IMR-90 (cell line): Measurements from ENCODE around the gene NEDD4L. TPM values are rescaled to one million over a fixed set of nuclear protein-coding genes. Genes with fewer than 3 reads are reported as not detected.

Experiments used
- ATAC-seq: fragments of 200-7000 bp; cut with Tn5 transposase; 2 replicates; pipeline ENCODE4 v1.9.1; 2020; ENCODE audit warnings: low read depth, mild to moderate bottlenecking, moderate library complexity
- BruUV-seq: library from RNA; stranded (reverse); fragments of 400-500 nt; replicated peaks from 2 replicates; lab custom pipeline; 2021; lab: Mats Ljungman, UMichigan
- CTCF ChIA-PET: fragments of 300-600 bp; formaldehyde crosslinking; extraction: SDS; loops from one replicate; lab custom pipeline; 2021; ENCODE audit warnings: antibody characterized with exemption; lab: Yijun Ruan, JAX
- POLR2A ChIA-PET: fragments of 300-600 bp; sonication (Branson Sonifier 250); formaldehyde crosslinking; loops from one replicate; lab custom pipeline; 2022; ENCODE audit warnings: antibody characterized with exemption; ENCODE audit not compliant: unreplicated experiment; lab: Charles Lee
- DNase-seq: peaks from one replicate; pipeline ENCODE4 v3.0.0; 2013
- H2AFZ ChIP-seq: replicated peaks from 2 replicates; pipeline ENCODE3; 2013; ENCODE audit warnings: low read length, mild to moderate bottlenecking; ENCODE audit not compliant: poor library complexity
- H2AK5ac ChIP-seq: 2 replicates; pipeline ENCODE4 v1.6.1; 2013; ENCODE audit warnings: low read depth, low read length, inconsistent platforms
- H2AK9ac ChIP-seq: replicated peaks from 2 replicates; pipeline ENCODE3; 2013; ENCODE audit warnings: mild to moderate bottlenecking, low read depth, low read length, moderate library complexity; ENCODE audit not compliant: poor library complexity
- H2BK120ac ChIP-seq: 2 replicates; pipeline ENCODE4 v1.6.1; 2013; ENCODE audit warnings: low read depth, low read length, inconsistent platforms
- H2BK15ac ChIP-seq: 3 replicates; pipeline ENCODE4 v1.6.1; 2013; ENCODE audit warnings: low read depth, low read length, inconsistent platforms
- H2BK20ac ChIP-seq: 2 replicates; pipeline ENCODE4 v1.6.1; 2013; ENCODE audit warnings: low read depth, mild to moderate bottlenecking, inconsistent platforms, low read length, moderate library complexity
- H2BK5ac ChIP-seq: 2 replicates; pipeline ENCODE4 v1.6.1; 2013; ENCODE audit warnings: mild to moderate bottlenecking, low read depth, low read length, inconsistent platforms; ENCODE audit not compliant: poor library complexity, severe bottlenecking
- H3K14ac ChIP-seq: replicated peaks from 2 replicates; pipeline ENCODE4 v1.6.1; 2013; ENCODE audit warnings: low read depth, low read length, inconsistent platforms
- H3K18ac ChIP-seq: 2 replicates; pipeline ENCODE4 v1.6.1; 2013; ENCODE audit warnings: low read depth, low read length, control low read depth
- H3K23ac ChIP-seq: 2 replicates; pipeline ENCODE4 v1.6.1; 2013; ENCODE audit warnings: low read depth, low read length, inconsistent platforms
- H3K27ac ChIP-seq: 2 replicates; pipeline ENCODE4 v1.5.1; 2013; ENCODE audit warnings: mild to moderate bottlenecking, control low read depth, low read length; ENCODE audit not compliant: insufficient read depth
- H3K27me3 ChIP-seq: 2 replicates; pipeline ENCODE4 v1.6.1; 2013; ENCODE audit warnings: low read length; ENCODE audit not compliant: control insufficient read depth, insufficient read depth
- H3K36me3 ChIP-seq: 2 replicates; pipeline ENCODE4 v1.6.1; 2013; ENCODE audit warnings: low read length, mixed read lengths; ENCODE audit not compliant: control insufficient read depth, insufficient read depth
- H3K4ac ChIP-seq: 2 replicates; pipeline ENCODE4 v1.6.1; 2013; ENCODE audit warnings: low read depth, low read length, inconsistent platforms
- H3K4me1 ChIP-seq: 2 replicates; pipeline ENCODE4 v1.6.1; 2013; ENCODE audit warnings: low read length, mixed read lengths; ENCODE audit not compliant: control insufficient read depth, insufficient read depth
- H3K4me2 ChIP-seq: 2 replicates; pipeline ENCODE4 v1.6.1; 2013; ENCODE audit warnings: low read depth, mild to moderate bottlenecking, control low read depth, low read length, moderate library complexity
- H3K4me3 ChIP-seq: 2 replicates; pipeline ENCODE4 v1.5.1; 2013; ENCODE audit warnings: low read depth, mild to moderate bottlenecking, control low read depth, low read length, moderate library complexity; ENCODE audit not compliant: insufficient read depth
- H3K56ac ChIP-seq: 2 replicates; pipeline ENCODE4 v1.6.1; 2013; ENCODE audit warnings: low read length, inconsistent platforms; ENCODE audit not compliant: insufficient read depth; ENCODE audit errors: extremely low read depth
- H3K79me1 ChIP-seq, 2 experiments: 2 replicates each; pipeline ENCODE4 v1.6.1; 2013; ENCODE audit warnings: low read length in 2 of 2, inconsistent platforms in 1 of 2, low read depth in 1 of 2
- H3K9ac ChIP-seq: 2 replicates; pipeline ENCODE4 v1.6.1; 2013; ENCODE audit warnings: low read depth, low read length, control low read depth
- H3K9me1 ChIP-seq: 2 replicates; pipeline ENCODE4 v1.6.1; 2013; ENCODE audit warnings: low read length, inconsistent platforms; ENCODE audit not compliant: insufficient read depth
- H3K9me3 ChIP-seq: 2 replicates; pipeline ENCODE4 v1.6.1; 2013; ENCODE audit warnings: low read length; ENCODE audit not compliant: control insufficient read depth, insufficient read depth
- H4K20me1 ChIP-seq: 2 replicates; pipeline ENCODE4 v1.6.1; 2013; ENCODE audit warnings: low read length, inconsistent platforms; ENCODE audit not compliant: insufficient read depth
- H4K5ac ChIP-seq: 2 replicates; pipeline ENCODE4 v1.6.1; 2013; ENCODE audit warnings: mild to moderate bottlenecking, low read depth, low read length, control low read depth
- H4K8ac ChIP-seq, 2 experiments: 2 replicates each; pipeline ENCODE4 v1.6.1; 2013; ENCODE audit warnings: low read depth in 2 of 2, low read length in 2 of 2, control low read depth in 1 of 2, inconsistent platforms in 1 of 2
- H4K91ac ChIP-seq: 2 replicates; pipeline ENCODE4 v1.6.1; 2013; ENCODE audit warnings: low read depth, low read length, inconsistent platforms; ENCODE audit not compliant: insufficient read depth
- CEBPB ChIP-seq: IDR thresholded peaks from 2 replicates; pipeline ENCODE4 v1.6.1; 2012; ENCODE audit warnings: low read depth, low read length, improper control_type of control experiment
- CHD1 ChIP-seq: IDR thresholded peaks from 2 replicates; pipeline ENCODE4 v1.6.1; 2012; ENCODE audit warnings: low read depth, low read length, improper control_type of control experiment
- FOS ChIP-seq: fragments of 150-350 bp; IDR thresholded peaks from 2 replicates; pipeline ENCODE4 v1.6.1; 2016; ENCODE audit warnings: low read depth, low read length
- MAFK ChIP-seq: IDR thresholded peaks from 2 replicates; pipeline ENCODE4 v1.6.1; 2012; ENCODE audit warnings: low read depth, low read length, improper control_type of control experiment
- MAZ ChIP-seq: IDR thresholded peaks from 2 replicates; pipeline ENCODE4 v1.6.1; 2012; ENCODE audit warnings: low read depth, mild to moderate bottlenecking, low read length, improper control_type of control experiment, moderate library complexity, borderline replicate concordance
- MXI1 ChIP-seq: IDR thresholded peaks from 2 replicates; pipeline ENCODE4 v1.6.1; 2012; ENCODE audit warnings: low read depth, mild to moderate bottlenecking, low read length, moderate library complexity, borderline replicate concordance
- NFE2L2 ChIP-seq: fragments of 150-350 bp; IDR thresholded peaks from 2 replicates; pipeline ENCODE4 v1.6.1; 2016; ENCODE audit warnings: low read depth, mild to moderate bottlenecking, low read length
- POLR2A ChIP-seq: IDR thresholded peaks from 2 replicates; pipeline ENCODE4 v1.6.1; 2012; ENCODE audit warnings: mild to moderate bottlenecking, low read depth, low read length
- RAD21 ChIP-seq: IDR thresholded peaks from 2 replicates; pipeline ENCODE4 v1.6.1; 2012; ENCODE audit warnings: low read length, improper control_type of control experiment
- RCOR1 ChIP-seq: IDR thresholded peaks from 2 replicates; pipeline ENCODE4 v1.6.1; 2012; ENCODE audit warnings: mild to moderate bottlenecking, low read length, improper control_type of control experiment; ENCODE audit not compliant: insufficient replicate concordance
- RFX5 ChIP-seq: IDR thresholded peaks from 2 replicates; pipeline ENCODE4 v1.8.0; 2012; ENCODE audit warnings: low read depth, mild to moderate bottlenecking, low read length, moderate library complexity
- WGBS, 2 experiments: methylation state at CpG; one replicate each; pipeline versions ENCODE4 v1.1.5 to v1.1.7; 2013; ENCODE audit warnings: missing lambda C conversion rate in 2 of 2; ENCODE audit not compliant: insufficient read length in 1 of 2; ENCODE audit errors: extremely low coverage in 2 of 2; 5-methylcytosine and 5-hydroxymethylcytosine counted together
- dilution Hi-C: fragments of 300-500 bp; cut with HindIII; formaldehyde crosslinking; loops from one replicate; pipeline ENCODE4 v1.14.3; 2018; ENCODE audit warnings: low sequenced_read_pairs; ENCODE audit not compliant: unreplicated experiment
- in situ Hi-C: fragments of 300-500 bp; cut with MboI; formaldehyde crosslinking; loops from 3 replicates; pipeline ENCODE4 v1.14.3; 2019; ENCODE audit warnings: low sequenced_read_pairs, inconsistent platforms, mixed read lengths
- intact Hi-C: fragments of 100-400 bp; cut with micrococcal nuclease; formaldehyde crosslinking; loops from 2 replicates; pipeline ENCODE4 v1.10.0; 2022
- polyA plus RNA-seq, 3 experiments: library from polyadenylated mRNA; depleted of rRNA; stranded (reverse); fragments of >200 nt; gene quantifications; 2 replicates each; pipeline ENCODE4 v1.2.3, GENCODE V29; 2012; ENCODE audit warnings: low replicate concordance in 1 of 3
- total RNA-seq: library from RNA; depleted of rRNA; stranded (reverse); fragments of >200 nt; gene quantifications from 2 replicates; pipeline ENCODE4 v1.2.3, GENCODE V29; 2012
- TF ChIP-seq, protein P1 (sequence below): fragments of 150-350 bp; IDR thresholded peaks from 2 replicates; pipeline ENCODE4 v1.6.1; 2017; ENCODE audit warnings: mild to moderate bottlenecking, antibody characterized with exemption, low read length, low read depth
- TF ChIP-seq, protein P2 (sequence below): conservative IDR thresholded peaks from 2 replicates; pipeline ENCODE4 v1.5.1; 2012; ENCODE audit warnings: mild to moderate bottlenecking, low read depth, low read length, improper control_type of control experiment

NEDD4L gene
- total and polyA plus RNA-seq, 2 of the 4 experiments (the other 2 are of a cell fraction) = 10.0 to 10.9 TPM

DNA sequence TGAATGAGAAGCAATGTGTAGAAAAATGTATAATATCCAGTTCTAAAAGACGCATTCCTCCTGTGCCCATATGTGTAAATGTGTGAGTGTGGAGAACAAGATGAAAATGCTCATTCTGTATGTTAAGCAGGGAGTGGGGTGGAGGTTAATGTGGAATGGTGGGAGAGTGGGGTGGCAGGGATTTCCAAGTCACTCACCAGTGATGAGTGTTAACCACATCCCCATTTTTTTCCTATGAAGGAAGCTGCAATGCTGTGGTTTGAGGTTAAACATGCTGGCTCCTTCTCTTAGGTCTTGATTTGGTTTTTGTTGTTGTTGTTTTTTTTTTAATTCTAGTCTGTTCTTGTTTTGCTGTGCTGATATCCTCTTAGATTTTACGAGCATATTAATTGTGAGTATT, 169.4 kb downstream of the NEDD4L start (continued):
- no peak for TF ChIP-seq RFX5

DNA sequence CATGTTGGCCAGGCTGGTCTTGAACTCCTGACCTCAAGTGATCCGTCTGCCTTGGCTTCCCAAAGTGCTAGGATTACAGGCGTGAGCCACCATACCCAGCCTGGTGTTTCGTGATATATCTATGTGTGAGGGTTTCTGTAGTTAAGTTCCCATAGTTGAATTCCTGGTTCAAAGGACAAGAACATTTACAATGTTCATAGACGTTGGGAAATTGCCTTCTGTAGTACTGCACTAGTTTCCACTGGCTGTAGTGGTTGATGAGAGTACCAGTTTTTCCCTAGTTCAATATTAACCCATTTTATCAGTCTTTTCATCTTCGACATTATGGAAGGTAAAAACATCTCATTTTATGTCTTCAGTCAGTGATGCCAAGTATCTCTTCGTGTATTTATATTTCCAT, 171.0 kb downstream of the NEDD4L start:
- Histone ChIP-seq H2BK20ac (0 out of 2 replicates have a peak overlapping the region, but pooled peaks have one; percentile 27), H2AK5ac (no peak overlapping the region; the same call in 1 of the 2 replicates), H3K4me1 (peaks cover 17% of the 10 kb centered on the region), H2AK9ac (no peak overlapping the region), H4K8ac (no peak overlapping the region), H3K4me3 (no peak overlapping the region), H3K79me1 (peaks cover 0 to 5% of the 10 kb centered on the region in 2 experiments; a peak in 1 of 4 replicates), H3K4ac (peak overlapping the region; percentile 20; the same call in 1 of the 2 replicates), H3K23ac (no peak overlapping the region), H3K9me1 (peaks cover 4% of the 10 kb centered on the region; the same call in 1 of the 2 replicates), H4K5ac (no peak overlapping the region), H3K27ac (no peak overlapping the region), H2BK15ac (peak overlapping the region; percentile 23; the same call in 1 of the 3 replicates), H2BK120ac (peak overlapping the region; percentile 71; the same call in 1 of the 2 replicates), H3K56ac (no peak overlapping the region), H3K36me3 (no peaks in the 10 kb centered on the region), H3K9me3 (no peaks in the 10 kb centered on the region), H3K27me3 (no peaks in the 10 kb centered on the region), H3K9ac (no peak overlapping the region), H3K18ac (no peak overlapping the region), H2BK5ac (no peak overlapping the region), H2AFZ (no peak overlapping the region), H4K20me1 (no peaks in the 10 kb centered on the region), H3K14ac (peak overlapping the region; percentile 45), H4K91ac (no peak overlapping the region), H3K4me2 (no peak overlapping the region)
- ChIA-PET CTCF (no interaction called here), POLR2A (no interaction called here)
- TF ChIP-seq POLR2A (no peak), CHD1 (no peak), RCOR1 (no peak), MAZ (no peak), MAFK (no peak), FOS (no peak), MXI1 (no peak), CEBPB (no peak), RFX5 (no peak), NFE2L2 (no peak), RAD21 (no peak)
- TF ChIP-seq, protein P1, sequence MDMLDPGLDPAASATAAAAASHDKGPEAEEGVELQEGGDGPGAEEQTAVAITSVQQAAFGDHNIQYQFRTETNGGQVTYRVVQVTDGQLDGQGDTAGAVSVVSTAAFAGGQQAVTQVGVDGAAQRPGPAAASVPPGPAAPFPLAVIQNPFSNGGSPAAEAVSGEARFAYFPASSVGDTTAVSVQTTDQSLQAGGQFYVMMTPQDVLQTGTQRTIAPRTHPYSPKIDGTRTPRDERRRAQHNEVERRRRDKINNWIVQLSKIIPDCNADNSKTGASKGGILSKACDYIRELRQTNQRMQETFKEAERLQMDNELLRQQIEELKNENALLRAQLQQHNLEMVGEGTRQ = no peak
- TF ChIP-seq, protein P2, sequence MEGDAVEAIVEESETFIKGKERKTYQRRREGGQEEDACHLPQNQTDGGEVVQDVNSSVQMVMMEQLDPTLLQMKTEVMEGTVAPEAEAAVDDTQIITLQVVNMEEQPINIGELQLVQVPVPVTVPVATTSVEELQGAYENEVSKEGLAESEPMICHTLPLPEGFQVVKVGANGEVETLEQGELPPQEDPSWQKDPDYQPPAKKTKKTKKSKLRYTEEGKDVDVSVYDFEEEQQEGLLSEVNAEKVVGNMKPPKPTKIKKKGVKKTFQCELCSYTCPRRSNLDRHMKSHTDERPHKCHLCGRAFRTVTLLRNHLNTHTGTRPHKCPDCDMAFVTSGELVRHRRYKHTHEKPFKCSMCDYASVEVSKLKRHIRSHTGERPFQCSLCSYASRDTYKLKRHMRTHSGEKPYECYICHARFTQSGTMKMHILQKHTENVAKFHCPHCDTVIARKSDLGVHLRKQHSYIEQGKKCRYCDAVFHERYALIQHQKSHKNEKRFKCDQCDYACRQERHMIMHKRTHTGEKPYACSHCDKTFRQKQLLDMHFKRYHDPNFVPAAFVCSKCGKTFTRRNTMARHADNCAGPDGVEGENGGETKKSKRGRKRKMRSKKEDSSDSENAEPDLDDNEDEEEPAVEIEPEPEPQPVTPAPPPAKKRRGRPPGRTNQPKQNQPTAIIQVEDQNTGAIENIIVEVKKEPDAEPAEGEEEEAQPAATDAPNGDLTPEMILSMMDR = no peak
- dilution Hi-C loops = no loop called here
- no peak for DNase-seq
- no TSS peak for BruUV-seq
- intact Hi-C loops = no loop called here
- in situ Hi-C loops = no loop called here
- no CpG with 5 or more reads among the region's 6 CpGs for WGBS, 2 experiments
- ATAC-seq = no peak
